Measurements from ENCODE around the gene RFX2.
A peak's percentile ranks its signal among the peaks of the same experiment; 100 is the strongest.
"Not testable (repeated sequence)": the region's sequence is repeated elsewhere in the genome, so short reads cannot be mapped to it uniquely, and the experiment has no call there.

Gene RFX2

DNA sequence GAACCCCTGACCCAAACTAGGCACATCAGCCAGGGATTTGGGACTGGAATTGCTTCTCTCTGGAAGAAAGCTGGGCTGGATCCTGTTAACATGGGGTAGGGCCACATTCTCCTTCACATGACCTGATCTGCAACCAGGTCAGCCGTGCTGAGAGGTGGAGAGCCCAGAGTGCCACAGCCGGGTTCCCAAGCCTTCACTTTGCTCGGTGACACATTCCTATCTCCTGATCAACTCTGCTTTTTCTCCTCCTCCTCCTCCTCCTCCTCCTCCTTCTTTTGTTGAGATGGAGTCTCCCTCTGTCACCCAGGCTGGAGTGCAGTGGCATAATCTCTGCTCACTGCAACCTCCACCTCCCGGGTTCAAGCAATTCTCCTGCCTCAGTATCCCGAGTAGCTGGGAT is 124.5 kb downstream of the RFX2 start:
- not testable (repeated sequence) for DNase-seq

DNA sequence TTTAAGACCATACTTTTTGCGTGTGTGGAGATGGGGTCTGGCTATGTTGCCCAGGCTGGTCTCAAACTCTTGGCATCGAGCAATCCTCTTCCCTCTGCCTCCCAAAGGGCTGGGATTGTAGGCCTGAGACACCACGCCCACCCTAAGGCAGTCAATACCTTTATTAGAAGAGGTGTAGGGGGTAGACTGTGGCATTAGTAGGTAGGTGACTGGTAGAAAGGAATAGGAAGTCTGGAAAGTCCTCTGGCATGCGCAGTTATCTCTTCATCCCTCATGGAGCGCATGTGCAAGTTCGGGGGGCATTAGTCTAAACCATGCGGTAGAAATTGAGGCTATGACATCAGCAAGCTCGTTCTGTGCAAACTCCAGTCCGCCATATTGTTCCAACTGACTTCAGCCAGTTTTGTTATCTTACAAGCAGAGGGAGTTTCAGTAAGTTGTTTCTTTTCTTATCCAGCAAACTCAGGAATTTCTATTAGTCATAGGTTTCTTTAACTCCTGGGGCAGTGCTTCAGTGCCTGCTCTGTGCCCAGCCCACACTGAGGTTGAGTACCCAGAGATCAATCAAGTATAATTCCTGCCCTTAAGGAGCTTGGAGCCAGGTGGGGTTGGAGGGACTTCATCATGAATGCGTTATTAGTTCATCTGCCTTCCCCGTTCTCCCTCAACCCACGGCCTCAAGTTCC is 125.1 kb downstream of the RFX2 start:
- DNase-seq: no peak

DNA sequence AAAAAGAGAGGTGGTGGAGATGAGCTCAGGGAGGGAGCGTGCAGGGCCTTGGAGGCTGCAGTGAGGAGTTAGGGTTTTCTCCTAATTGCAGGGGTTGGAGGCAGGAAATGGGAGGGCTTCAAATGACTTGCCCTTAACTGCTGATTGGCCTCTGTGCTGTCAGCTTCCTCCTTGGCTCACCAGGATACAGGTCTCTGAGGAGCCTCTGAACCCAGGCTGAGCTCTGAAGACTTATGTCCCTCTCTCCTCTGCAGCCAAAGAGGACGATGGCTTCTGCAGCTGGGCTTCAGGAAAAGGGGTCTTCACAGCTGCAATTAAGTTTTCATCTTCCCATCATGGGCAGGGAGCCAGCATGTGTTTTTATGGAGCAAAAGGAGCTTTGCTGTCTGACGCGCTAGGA is 125.7 kb downstream of the RFX2 start:
- no peak for DNase-seq

DNA sequence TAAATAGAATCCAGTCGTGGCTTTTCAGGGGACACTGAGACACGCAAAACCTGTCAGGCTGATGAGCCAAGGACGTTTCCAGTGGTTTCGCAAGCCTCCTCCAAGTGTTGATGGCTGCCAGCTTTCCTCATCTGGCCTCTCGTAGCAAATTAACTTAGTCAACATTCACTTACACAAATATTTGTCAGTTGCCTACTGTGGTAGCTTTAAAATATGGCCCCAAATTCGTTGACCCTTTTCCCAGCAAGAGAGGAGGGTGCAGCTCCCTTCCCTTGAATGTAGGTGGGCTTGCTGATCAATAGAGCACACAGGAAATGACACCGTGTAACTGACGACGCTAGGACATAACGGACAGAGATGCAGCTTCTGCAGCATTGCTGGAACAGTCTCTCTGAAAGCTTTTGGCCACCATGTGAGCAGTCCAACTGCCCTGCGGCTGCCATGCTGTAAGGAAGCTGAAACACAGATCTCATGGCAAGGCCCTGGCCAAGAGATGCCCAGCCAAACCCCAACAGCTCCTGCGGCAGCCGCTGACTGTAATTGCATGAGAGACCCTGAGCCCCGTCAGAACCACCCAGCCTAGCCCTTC is 126.8 kb downstream of the RFX2 start:
- DNase-seq: no peak

DNA sequence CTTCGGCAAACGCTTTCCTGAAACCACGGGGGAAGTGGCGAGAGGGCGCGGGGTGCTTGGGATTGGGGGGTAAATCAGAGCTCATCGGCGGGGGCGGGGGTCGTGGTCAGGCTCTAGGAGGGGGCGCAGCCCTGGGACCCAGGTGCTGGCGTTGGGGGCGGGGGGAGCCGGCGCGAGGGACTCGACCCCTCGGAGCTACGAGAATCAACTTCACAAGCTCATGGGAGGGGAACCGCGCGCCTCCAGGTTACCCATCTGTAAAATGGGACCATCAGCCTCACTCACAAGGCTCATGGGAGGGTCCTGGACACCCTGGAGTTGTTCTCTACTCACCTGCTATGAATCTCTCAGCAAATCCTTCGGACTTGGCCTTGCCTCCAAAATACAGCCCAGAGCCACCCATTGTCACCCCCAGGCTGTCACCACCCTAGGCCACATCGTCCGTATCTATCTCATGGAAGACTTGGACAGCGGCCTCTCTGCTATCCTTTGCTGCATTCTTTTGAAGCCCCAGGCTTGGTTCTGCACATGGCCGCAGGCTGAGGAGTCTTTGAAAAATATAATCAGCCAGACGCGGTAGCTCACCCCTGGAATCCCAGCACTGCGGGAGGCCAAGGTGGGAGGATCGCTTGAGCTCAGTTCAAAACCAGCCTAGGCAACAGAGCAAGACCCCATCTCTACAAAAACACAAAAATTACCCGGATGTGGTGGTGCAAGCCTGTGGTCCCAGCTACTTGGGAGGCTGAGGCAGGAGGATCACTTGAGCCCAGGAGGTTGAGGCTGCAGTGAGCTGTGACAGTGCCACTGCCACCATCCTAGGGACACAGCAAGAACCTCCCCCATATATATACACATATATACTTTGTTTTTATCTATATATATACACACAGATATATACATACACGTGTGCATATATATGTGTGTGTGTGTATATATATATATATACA is 131.4 kb downstream of the RFX2 start:
- no peak for DNase-seq

DNA sequence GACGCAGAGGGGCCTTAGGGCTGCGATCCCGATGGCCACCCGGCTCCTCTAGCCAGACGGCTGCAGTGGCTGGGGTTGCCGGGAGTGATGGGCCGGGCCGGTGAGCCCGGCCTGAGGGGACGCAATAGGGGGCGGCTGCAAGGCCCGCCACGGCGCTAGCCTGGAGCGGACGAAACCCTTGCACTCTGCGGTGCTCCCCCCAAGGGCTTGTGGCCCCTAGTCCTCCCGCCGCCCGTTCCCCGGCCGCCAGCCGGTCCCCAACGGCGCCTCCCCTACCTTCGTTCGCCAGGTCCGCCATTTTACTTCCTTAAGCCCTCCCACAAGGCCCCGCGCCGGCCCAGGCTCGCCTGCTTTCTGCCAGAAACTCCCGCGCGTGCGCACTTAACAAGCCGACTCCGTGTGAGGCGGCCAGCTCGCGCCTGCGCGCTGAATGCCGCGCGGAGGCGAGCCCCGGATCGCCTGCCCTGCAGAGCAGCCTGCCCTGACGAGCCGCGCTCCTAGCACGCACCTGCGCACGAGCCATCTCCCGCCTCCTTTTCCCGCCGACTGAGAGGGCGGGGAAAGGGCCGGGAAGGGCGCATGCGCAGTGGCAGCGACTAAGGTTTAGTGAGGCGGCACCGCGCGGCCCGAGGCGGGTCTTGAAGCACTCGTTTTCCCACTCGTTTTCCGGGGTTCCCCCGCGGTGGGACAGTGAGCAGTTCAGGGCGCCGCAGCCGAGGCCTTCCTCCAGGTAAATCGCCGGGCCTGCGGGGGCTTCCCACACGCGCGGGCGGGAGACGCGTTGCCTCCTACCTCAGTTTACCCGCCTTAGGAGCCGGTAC is 132.3 kb downstream of the RFX2 start, which contains the start of gene RANBP3:
Gene RANBP3, minus strand, starts transcription at position 356 of the 821 bp plus-strand sequence. Its CDS starts 58 bp downstream, at position 298.
- peak; percentile 99 for DNase-seq

DNA sequence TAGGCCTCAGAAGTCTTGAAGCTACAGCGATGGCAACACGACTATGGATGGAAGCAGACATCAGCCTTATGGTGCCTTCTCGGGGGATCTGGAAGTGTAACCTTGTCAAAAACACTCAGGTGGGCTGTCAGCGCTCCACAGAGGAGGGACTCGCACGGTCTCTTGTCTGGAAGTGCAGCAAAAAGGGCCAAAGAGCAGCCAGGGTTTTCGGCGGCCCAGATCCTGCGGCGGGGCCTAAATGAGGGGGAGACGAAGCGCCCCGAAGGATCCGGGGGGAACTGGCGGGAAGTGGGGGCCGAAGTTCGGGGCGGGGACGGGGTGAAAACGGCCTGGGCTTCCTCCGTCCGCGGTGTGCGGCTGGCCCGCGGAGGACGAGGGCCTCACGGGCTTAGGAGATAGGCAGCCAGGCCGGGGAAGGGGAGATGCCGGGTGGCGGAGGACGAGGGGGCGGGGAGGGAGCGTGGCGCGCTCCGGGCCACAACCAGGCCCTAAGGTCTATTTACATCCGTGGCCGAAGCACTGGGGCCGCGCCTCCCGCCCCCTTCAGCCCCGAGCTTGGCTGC is 133.0 kb downstream of the RFX2 start:
- DNase-seq: no peak

DNA sequence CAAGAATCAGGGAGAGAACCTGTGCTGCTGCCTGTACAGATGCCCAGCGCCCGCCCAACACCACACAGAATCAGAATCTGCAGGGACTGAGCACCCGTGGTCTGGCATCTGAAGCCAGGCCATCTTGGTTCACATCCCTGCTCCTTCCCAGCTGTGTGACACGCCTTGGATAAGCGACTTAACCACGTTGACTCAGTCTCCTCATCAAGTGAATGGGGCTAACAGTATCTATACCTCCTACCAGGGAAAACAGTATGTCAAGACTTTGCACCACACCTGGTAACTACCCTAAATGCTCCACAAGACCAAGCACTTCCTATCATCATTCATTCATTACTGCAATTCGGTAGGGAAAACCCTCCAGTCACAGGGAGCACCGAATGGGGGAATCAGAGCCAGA is 133.5 kb downstream of the RFX2 start:
- DNase-seq: no peak

DNA sequence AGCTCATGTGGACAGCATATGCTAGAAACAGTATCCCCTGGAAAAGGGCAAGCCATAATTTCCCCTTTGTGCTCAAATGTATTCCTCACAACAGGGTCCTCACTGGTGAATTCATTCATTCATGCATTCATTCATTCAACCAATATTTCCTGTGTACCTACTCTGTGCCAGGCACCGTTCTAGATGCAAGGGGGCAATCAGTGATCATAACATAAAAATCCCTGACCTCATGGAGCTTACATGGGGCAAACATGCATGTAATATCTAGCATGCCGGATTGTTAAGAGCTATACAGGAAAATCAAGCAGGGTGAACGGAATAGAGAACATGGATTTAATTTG is 134.9 kb downstream of the RFX2 start:
- DNase-seq: no peak

DNA sequence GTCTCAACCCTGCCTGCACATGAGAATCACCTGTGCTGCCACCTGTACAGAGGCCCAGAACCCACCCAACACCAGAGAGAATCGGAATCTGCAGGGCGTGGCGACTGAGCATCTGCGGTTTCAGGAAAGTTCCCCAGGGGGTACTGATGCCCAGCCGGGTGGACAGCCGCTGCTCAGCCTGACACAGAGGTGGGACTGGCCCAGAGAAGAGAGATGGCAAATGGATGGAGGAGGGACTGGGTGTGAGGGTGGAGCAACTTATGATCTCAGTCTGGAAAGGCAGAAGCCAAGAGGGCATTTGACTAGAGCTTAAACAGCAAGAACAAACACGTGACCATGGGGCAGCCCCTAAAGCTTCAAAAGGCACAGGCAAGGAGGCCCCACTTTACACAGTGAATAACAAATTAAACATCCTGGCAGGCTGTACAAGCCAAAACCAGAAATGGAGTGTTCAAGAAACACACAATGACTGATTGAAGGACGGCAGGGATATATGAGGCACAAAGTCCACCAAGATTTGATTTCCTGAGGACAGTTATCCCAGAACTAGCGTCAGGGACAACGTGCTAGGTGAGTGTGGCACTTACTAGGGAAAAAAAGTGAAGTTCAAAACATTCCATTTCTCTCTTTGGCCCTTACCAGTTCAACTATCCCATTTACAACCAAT is 135.4 kb downstream of the RFX2 start:
- no peak for DNase-seq

DNA sequence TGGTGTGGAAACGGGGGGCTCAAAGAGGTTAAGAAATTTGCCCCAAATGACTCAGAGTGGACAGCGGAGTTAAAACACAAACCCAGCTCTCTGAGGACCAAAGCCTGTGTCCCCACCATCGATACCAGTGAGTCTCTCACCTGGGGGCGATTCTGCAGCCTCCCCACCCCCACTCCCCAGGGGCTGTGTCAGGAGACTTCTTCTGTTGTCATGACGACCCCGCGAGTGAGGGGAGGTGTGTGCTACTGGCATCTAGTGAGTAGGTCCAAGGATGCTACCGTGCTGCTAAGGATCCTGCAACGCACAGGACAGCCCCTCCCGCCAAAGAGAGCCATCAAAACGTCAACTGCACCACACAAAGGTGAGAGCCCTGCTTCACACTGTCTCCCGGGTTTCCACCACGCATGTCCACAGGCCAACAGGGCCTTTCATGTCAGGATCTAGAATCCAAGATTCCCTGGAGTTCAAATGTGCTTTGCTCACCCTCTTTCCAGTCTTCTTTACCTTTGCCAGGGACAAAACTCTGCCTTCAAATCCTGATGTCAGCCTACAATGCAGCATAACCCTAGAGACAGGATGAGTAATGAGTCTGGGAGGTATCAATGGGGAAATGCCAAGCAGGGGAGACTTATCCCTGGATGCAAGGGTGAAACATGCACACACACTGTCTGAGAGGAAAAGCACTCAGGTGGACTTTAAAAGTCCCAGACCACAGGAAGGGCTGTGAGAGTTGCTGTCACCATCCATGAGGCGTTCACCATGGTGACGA is 136.2 kb downstream of the RFX2 start:
- DNase-seq: no peak

DNA sequence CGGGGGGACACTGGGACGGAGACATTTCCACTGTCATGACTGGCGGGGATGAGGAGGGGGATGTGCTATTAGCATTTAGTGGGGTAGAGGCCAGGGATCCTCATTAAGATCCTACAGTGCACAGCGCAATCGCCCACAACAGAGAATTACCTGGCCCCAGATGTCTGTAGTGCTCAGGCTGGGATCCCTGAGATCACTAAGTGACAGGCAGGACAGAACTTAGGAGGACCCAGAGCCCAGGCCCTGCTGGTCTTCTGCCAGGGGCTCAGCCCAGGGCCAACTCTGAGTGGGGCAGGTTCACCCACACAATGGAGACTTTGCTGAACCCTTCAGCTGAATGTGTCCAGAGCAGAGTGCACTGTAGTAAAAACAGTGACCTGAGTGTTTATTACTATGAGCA is 136.9 kb downstream of the RFX2 start:
- no peak for DNase-seq

DNA sequence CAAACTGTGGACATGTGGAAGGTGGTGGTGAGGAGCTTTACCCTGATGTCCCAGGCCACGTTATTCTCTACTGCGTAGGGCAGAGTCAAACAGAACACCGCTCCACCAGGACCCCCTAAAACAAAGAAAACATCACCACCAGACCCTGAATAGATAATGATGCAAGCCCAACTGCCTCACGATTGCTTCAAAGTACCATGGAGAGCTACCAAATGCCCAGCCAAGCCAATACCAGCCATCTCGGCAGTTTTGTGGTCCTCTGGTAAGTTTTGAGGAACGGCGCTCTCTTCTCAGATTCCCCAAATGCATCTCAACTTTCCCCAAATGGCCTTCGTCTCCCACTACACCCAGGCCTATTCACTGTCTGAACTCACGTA is 138.0 kb downstream of the RFX2 start:
- no peak for DNase-seq

DNA sequence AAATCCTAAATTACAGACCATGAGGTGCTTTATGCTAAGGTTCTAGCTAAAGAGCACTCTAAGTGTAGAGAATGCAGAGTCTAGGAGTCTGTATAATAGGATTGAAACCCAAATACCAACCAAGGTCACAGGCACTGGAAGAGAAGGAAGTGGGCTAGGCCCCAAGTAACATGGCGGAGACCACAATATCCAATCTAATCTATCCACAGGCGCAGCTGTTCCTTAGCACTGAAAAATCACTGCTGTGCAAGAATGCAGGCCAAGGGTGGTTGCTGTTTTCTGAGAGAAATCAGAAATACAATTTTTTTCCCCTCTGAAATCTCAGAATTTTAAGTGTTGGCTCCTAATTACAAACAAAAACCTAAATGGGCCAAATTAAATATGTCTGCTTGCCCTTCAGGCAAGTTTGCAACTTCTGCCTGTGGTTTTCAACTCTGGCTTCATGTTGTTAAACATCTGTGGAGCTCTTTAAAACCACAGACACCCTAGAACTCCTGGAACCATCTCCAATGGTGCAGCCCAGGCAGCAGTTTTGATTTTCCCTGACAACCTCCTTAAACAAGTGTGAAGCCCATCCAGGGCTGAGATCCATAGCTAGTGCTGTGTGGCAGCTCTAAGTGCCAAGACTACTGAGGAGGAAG is 138.5 kb downstream of the RFX2 start:
- no peak for DNase-seq

DNA sequence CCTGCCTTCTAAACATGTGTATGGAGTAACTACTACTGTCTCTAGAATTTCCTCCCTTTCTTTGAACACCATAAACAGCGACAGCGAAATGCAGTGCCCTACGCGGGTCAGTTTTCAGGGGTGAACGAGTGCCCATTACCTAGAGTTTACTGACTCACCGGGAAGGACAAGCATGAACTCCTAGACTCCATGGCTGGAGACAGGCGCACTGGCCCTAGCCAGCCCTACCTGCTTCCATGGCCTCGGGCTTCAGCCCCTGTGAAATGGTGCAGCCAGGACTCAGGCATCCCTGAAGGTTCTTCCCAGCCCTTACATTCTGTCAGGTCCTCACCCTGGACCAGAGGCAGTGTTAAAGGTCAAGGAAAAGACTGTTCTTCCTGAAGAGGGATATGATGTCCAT is 140.8 kb downstream of the RFX2 start:
- no peak for DNase-seq

DNA sequence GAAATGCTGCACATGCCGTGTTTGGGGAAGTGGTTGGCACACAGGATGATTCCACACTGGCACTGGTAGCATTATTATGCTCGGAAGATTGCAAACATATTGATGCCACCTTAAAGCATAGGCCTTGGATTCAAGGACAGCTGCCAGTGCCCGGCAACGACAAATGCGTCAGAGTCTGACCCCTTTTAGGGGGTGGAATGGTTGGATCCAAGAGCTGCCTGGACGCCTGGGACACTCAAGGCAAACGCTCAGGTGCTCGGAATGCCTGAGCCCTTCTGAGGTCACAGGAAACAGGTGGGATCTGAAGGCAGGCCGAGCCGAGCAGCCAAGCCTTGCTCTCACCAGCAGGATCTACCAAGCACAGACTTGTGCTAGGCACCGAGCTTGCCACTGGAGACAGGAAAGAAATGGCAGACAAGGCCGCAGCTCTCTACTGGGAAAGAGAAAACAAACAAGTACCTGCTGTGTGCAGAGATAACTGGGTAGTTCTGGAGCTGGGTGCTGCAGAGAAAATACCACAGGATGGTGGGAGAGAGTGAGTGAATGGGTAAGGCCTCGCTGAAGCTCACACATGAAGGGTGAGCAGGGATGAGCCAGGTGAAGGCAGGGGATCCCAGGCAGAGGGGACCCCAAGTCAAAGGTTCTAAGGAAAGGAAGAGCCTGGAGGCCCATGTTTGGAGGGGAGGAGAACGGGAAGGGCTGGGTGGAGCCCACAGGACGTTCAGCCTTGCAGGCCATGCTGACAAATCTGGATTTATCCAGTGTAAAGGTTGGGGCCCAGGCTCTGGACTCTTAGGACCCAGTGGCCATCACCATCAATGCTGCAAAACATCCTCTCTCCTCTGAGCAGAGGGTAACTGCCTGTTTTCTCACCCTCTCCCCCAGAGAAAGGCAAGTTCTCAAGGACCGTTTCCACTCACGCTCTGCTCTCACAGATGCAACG is 141.6 kb downstream of the RFX2 start:
- DNase-seq: peak; percentile 36

DNA sequence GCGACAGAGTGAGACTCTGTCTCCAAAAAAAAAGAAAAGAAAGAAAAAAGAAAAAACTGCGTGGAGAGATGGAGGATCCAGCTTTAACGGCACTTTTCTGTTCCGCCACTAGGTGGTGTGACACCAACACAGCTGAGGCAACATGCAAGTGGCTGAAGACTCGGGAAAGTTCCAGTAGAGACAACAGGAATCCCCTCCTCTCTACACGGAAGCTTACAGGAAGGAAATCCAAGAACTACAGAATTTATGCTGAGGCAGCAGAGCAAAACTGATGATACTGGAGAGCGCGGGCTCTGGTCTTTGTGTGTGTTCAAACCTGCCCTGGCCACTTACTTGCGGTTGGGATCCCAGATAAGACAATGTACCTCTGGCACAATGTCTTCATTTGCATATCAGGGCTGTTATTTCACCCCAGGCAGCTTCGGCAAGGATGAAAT is 142.3 kb downstream of the RFX2 start:
- DNase-seq: peak; percentile 70

DNA sequence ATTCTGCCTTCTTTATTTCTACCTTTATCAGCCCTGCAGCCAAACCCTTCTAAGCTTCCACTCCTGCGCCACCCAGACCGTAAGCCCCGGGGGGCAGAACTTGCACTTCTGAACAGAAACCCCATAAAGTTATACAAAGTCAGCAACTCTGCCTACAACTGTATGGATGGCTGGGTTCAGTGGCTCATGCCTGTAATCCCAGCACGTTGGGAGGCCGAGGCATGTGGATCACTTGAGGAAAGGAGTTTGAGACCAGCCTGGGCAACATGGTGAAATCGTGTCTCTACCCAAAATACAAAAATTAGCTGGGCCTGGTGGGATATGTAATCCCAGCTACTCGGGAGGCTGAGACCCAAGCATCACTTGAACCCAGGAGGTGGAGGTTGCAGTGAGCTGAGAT is 142.7 kb downstream of the RFX2 start:
- DNase-seq: no peak

DNA sequence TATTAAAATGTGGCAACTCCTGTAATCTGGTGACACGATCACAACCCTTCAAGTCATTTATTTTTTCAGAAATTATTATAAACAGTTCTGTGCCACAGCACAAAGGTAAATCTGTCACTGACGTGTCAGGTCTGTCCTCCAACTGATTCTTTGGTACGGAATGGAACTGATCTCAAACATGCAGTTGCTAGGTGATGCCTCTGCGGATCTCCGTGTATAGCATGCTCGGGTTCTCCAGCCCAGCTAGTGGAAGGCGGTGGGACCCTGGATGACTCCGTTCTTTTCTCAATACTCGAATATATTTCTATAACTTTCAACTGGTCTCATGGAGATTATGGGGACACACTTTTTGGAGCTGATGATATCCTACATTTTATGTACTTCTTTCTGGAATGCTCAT is 143.4 kb downstream of the RFX2 start:
- DNase-seq: no peak

DNA sequence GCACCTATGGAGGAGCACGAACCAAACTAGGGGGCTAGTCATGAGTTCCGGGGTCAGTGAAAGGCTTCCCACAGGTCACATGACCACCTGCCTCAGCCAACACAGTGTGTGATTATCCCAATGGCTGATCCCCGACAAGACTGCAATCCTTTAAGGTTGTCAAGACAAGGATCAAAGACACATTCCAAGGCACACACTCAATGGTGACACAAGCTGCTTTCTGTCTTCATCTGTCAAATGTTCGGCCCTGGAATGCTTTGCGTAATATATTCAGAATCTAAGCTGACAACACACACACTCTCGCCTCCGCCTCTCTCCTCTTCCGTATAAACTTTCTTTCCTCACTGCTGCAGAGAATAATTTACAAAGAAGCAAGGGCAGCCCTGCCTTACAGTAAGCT is 144.1 kb downstream of the RFX2 start:
- DNase-seq: no peak
